GM12878 (cell line): ENCODE measurements around the gene PLBD1.

ENCODE experiments used
- BCL3 ChIP-seq: IDR thresholded peaks from 2 replicates; pipeline ENCODE4 v1.6.1; 2011; ENCODE audit warnings: borderline replicate concordance, low read depth, mild to moderate bottlenecking, moderate library complexity, low read length; ENCODE audit not compliant: insufficient read depth, poor library complexity, severe bottlenecking
- CHD4 ChIP-seq: fragments of 200-600 bp; sonication (generic); IDR thresholded peaks from 2 replicates; pipeline ENCODE4 v1.6.1; 2016; ENCODE audit warnings: mild to moderate bottlenecking
- EGR1 ChIP-seq, 2 experiments: IDR thresholded peaks; 1 replicate in 1 of 2; 2 replicates in 1 of 2; pipeline ENCODE4 v1.6.1; 2011 to 2012; ENCODE audit warnings: low read depth in 2 of 2, low read length in 2 of 2, borderline replicate concordance in 1 of 2, mild to moderate bottlenecking in 1 of 2, moderate library complexity in 1 of 2
- ESRRA ChIP-seq: IDR thresholded peaks from 2 replicates; pipeline ENCODE4 v1.6.1; 2012; ENCODE audit warnings: mild to moderate bottlenecking, low read length, improper control_type of control experiment
- FOXM1 ChIP-seq: IDR thresholded peaks from 2 replicates; pipeline ENCODE4 v1.6.1; 2012; ENCODE audit warnings: low read depth, mild to moderate bottlenecking, inconsistent platforms, low read length, moderate library complexity
- HDAC2 ChIP-seq: fragments of 200-600 bp; sonication (generic); IDR thresholded peaks from 2 replicates; pipeline ENCODE4 v1.6.1; 2017
- POLR2A ChIP-seq: IDR thresholded peaks from 2 replicates; pipeline ENCODE4 v1.6.1; 2011; ENCODE audit warnings: low read depth, mild to moderate bottlenecking, low read length
- POLR2AphosphoS5 ChIP-seq: IDR thresholded peaks from 2 replicates; pipeline ENCODE4 v1.6.1; 2011; ENCODE audit warnings: mild to moderate bottlenecking, low read length, inconsistent platforms
- RELA ChIP-seq: fragments of 450-650 bp; IDR thresholded peaks from 2 replicates; pipeline ENCODE4 v1.8.0; 2014; ENCODE audit warnings: borderline replicate concordance; ENCODE audit not compliant: partially characterized antibody
- RUNX3 ChIP-seq: IDR thresholded peaks from 2 replicates; pipeline ENCODE4 v1.6.1; 2012; ENCODE audit warnings: low read length, inconsistent platforms
- SMC3 ChIP-seq: IDR thresholded peaks from 2 replicates; pipeline ENCODE4 v1.6.1; 2011; ENCODE audit warnings: low read length, improper control_type of control experiment, borderline replicate concordance
- TF ChIP-seq, protein P1 (sequence below), 3 experiments: IDR thresholded peaks in 2 of 3; conservative IDR thresholded peaks in 1 of 3; 2 replicates each; pipeline ENCODE4 v1.5.1; 2011; ENCODE audit warnings: low read depth in 3 of 3, low read length in 3 of 3, mild to moderate bottlenecking in 3 of 3, control low read depth in 2 of 3, moderate library complexity in 2 of 3, inconsistent platforms in 1 of 3, mixed read lengths in 1 of 3; ENCODE audit not compliant: control insufficient read depth in 2 of 3, insufficient read depth in 1 of 3; ENCODE audit errors: extremely low read depth in 1 of 3

- TF ChIP-seq, protein P1, sequence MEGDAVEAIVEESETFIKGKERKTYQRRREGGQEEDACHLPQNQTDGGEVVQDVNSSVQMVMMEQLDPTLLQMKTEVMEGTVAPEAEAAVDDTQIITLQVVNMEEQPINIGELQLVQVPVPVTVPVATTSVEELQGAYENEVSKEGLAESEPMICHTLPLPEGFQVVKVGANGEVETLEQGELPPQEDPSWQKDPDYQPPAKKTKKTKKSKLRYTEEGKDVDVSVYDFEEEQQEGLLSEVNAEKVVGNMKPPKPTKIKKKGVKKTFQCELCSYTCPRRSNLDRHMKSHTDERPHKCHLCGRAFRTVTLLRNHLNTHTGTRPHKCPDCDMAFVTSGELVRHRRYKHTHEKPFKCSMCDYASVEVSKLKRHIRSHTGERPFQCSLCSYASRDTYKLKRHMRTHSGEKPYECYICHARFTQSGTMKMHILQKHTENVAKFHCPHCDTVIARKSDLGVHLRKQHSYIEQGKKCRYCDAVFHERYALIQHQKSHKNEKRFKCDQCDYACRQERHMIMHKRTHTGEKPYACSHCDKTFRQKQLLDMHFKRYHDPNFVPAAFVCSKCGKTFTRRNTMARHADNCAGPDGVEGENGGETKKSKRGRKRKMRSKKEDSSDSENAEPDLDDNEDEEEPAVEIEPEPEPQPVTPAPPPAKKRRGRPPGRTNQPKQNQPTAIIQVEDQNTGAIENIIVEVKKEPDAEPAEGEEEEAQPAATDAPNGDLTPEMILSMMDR (IDR thresholded peaks at IDR 0.05 in 2 of 3, conservative IDR thresholded peaks at IDR 0.05 in 1 of 3; ENCODE audit: control insufficient read depth in 2 of 3, extremely low read depth in 1 of 3, insufficient read depth in 1 of 3, low read depth in 3 of 3, low read length in 3 of 3) = no peak
- TF ChIP-seq RELA (no peak), RUNX3 (no peak), SMC3 (no peak), POLR2A (no peak), EGR1 (IDR thresholded peaks at IDR 0.05; ENCODE audit: borderline replicate concordance in 1 of 2, low read depth in 2 of 2, low read length in 2 of 2) (no peak), CHD4 (no peak), ESRRA (no peak), POLR2AphosphoS5 (no peak), FOXM1 (no peak), BCL3 (no peak), HDAC2 (no peak)
Observed at GRCh38 chr12:14495326-14495725, 72.4 kb downstream of the PLBD1 start.
